ENCODE data around the gene MAZ.

MAZ gene

GRCh38 chr16:29857133-29857760 is 50.9 kb downstream of the MAZ start:
- no peak for TF ChIP-seq CTCF (IDR thresholded peaks at IDR 0.05; ENCODE audit: borderline replicate concordance, control extremely low read depth, extremely low read depth, insufficient read depth, missing control alignments)
- no peak for DNase-seq (ENCODE audit: low spot score)
- in situ Hi-C loops (cut with MboI; ENCODE audit: low sequenced_read_pairs, unreplicated experiment) = no loop called here

- no peak for TF ChIP-seq CTCF (IDR thresholded peaks at IDR 0.05; ENCODE audit: borderline replicate concordance, control extremely low read depth, extremely low read depth, insufficient read depth, missing control alignments)
- in situ Hi-C loops (cut with MboI; ENCODE audit: low sequenced_read_pairs, unreplicated experiment) = no loop called here
- DNase-seq (ENCODE audit: low spot score) = no peak
Measured at GRCh38 chr16:29858149-29858849, 52.0 kb downstream of the MAZ start.

- DNase-seq (ENCODE audit: low spot score) = no peak
- in situ Hi-C loops (cut with MboI; ENCODE audit: low sequenced_read_pairs, unreplicated experiment) = no loop called here
- TF ChIP-seq CTCF (IDR thresholded peaks at IDR 0.05; ENCODE audit: borderline replicate concordance, control extremely low read depth, extremely low read depth, insufficient read depth, missing control alignments) = no peak
Measured at GRCh38 chr16:29858974-29859373, 52.6 kb downstream of the MAZ start.

DNA sequence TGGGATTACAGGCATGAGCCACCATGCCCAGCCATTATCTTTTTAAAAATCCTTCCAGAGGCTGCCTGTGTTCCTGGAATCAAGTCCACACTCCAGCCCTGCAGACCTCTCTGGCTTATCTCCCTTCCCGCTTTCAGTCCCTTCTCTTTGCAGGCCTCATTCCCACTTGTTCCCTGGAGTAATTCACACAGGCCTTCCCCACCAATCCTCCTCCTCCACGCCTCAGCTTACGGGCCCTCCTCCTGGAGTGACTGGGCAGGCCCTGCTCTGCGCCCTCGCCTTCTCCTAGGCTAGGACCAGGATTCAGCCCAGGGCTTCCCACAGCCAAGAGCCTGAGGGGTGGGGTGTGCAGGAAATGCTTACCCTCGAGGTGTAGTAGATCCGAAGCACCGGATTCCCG is 53.9 kb downstream of the MAZ start:
- in situ Hi-C loops (cut with MboI; ENCODE audit: low sequenced_read_pairs, unreplicated experiment) = no loop called here
- DNase-seq (ENCODE audit: low spot score) = no peak
- TF ChIP-seq CTCF (IDR thresholded peaks at IDR 0.05; ENCODE audit: borderline replicate concordance, control extremely low read depth, extremely low read depth, insufficient read depth, missing control alignments) = no peak
